ENCODE measurements around the gene OCA2. TPM values are rescaled to one million over a fixed set of nuclear protein-coding genes. Genes with fewer than 3 reads are reported as not detected.

OCA2 gene
- total RNA-seq = not detected in 2 replicates

GRCh38 chr15:28098766-28099554 is at the start of gene OCA2:
Gene OCA2 (minus strand): TSS chr15:28099315. CDS start chr15:28081874, 17,441 bp downstream.

Other genes starting within 250 kb of the OCA2 start
- 30.3 and 41.6 TPM in 2 replicates for gene HERC2, start 222.9 kb upstream of the OCA2 start, total RNA-seq